ENCODE measurements around the gene HARS1.
"Not testable (repeated sequence)": the region's sequence is repeated elsewhere in the genome, so short reads cannot be mapped to it uniquely, and the experiment has no call there.

Gene HARS1, protein sequence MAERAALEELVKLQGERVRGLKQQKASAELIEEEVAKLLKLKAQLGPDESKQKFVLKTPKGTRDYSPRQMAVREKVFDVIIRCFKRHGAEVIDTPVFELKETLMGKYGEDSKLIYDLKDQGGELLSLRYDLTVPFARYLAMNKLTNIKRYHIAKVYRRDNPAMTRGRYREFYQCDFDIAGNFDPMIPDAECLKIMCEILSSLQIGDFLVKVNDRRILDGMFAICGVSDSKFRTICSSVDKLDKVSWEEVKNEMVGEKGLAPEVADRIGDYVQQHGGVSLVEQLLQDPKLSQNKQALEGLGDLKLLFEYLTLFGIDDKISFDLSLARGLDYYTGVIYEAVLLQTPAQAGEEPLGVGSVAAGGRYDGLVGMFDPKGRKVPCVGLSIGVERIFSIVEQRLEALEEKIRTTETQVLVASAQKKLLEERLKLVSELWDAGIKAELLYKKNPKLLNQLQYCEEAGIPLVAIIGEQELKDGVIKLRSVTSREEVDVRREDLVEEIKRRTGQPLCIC

DNA sequence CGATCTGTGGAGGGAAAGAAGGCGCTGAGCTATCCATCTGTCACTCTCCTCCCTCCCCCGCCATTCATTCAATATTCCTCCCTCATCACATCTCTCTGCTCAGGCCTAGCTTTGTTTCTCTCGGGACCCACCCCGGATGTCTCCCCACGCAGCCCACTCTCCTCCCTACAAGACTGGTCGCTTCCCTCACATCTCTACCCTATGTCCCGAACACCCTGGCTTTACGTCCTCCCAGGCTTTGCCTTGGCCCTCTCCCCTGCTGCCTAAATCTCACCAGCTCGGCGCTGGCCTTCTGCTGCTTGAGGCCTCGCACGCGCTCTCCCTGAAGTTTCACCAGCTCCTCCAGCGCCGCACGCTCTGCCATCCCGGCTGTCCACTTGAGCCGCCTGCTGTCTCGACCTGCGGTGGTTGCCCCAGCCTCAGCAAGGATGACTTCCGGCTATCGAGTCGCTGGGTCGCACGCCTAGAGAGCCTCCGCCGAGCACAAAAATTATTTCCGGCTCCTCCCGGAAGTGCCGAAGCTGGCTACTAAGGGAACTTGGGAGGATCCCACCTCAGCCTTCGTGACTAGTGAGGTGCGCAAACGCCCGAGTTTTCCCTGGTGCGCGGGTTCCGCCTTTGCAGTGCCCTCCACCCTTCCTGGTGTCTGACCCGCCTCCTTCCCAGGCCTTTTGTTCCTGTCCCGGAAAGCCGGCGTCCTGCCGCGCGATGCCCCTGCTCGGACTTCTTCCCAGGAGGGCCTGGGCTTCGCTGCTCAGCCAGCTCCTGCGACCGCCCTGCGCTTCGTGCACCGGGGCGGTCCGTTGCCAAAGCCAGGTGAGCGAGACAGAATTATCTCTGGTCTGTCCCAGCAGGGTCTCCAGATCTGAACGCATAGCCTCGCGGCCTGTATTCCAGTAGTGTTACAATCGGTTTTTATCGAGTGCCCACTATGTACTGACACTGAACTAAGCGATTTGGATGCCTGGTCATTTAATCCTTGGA is at the start of gene HARS1, which contains the start of gene HARS2:
HARS1 (minus strand) TSS at position 430 of the 984 bp plus-strand sequence; CDS start at position 364, 66 bp downstream.
HARS2 (plus strand) TSS at position 515 of the 984 bp plus-strand sequence; CDS start at position 709, 194 bp downstream.
- H3K4me3 ChIP-seq (ENCODE audit: low read length): peak within 1 kb of the TSS; percentile 83
- TF ChIP-seq ZNF274 (IDR thresholded peaks at IDR 0.05; ENCODE audit: low read depth, low read length): no peak

- no peak for TF ChIP-seq ZNF274 (IDR thresholded peaks at IDR 0.05; ENCODE audit: low read depth, low read length)
- H3K4me3 ChIP-seq (ENCODE audit: low read length): no peak overlapping the region
These were observed 46.3 kb upstream of the HARS1 start for GRCh38 chr5:140737486-140737885.

- no peak for TF ChIP-seq ZNF274 (IDR thresholded peaks at IDR 0.05; ENCODE audit: low read depth, low read length)
- H3K4me3 ChIP-seq (ENCODE audit: low read length): no peak overlapping the region
These were observed 43.2 kb upstream of the HARS1 start for GRCh38 chr5:140734354-140734753.

DNA sequence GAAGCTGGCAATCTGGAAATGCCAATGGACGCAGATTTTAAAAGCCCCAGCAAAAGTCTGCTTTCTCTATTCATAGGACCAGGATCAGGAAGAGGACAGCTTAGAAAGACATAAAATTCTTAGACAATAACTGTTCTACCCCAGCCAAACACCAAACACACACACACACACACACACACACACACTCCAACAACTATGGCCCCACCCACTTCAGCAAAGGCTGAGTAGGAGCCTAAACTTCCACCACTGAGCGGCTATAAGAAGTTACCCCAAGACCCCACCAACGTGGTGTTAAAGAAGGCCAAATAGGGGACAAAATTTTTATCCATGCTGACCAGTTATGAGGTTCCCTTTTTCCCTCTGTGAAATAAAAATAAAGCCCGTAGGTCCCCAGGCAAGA is 41.9 kb upstream of the HARS1 start:
- no peak overlapping the region for H3K4me3 ChIP-seq (ENCODE audit: low read length)
- TF ChIP-seq ZNF274 (IDR thresholded peaks at IDR 0.05; ENCODE audit: low read depth, low read length): no peak

DNA sequence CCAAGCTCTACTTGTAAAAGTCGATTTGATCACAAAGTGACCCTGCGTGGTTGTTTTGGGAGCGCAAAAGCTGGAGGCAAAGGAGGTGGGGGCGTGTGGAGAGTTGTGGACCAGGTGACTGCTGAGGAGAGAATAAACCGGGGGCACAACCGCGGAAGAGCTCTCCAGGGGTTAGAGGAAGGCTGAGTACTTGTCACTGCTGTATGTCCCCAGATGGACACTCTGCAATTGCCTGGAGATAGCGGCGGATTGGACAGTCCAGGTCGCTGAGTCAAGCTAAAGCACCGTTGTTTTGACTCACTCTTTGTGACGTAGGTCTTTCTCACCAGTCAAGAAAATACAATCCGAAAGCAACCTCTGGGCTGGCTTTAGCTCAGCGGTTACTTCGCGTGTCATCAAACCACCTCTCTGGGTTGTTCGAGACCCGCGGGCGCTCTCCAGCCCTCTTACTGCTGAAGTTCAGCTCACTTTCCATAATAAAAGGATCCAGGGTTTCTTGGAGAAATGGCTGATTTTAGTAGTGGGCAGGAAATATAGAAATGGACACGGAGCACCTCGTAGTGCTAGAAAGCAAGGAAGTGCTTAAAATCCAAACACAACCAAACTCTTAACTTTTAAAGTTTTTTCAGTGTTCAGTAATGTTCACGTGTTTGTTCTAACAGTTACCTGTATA is 34.8 kb upstream of the HARS1 start:
- peak overlapping the region; percentile 49 for H3K4me3 ChIP-seq (ENCODE audit: low read length)
- no peak for TF ChIP-seq ZNF274 (IDR thresholded peaks at IDR 0.05; ENCODE audit: low read depth, low read length)

DNA sequence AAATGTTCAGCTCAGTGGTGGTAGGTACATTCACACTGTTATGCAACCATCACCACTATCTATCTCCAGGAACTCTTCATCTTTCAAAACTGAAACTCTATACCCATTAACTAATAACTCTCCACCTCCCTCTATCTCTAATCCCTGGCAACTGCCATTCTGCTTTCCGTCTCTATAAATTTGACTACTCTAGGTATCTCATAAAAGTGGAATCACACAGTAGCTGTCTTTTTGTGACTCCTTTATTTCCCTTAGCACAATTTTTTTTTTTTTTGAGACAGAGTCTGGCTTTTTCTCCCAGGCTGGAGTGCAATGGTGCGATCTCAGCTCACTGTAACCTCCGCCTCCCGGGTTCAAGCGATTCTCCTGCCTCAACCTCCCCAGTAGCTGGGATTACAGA is 30.2 kb upstream of the HARS1 start:
- not testable (repeated sequence) for H3K4me3 ChIP-seq (ENCODE audit: low read length)

- not testable (repeated sequence) for H3K4me3 ChIP-seq (ENCODE audit: low read length)
These were observed 29.6 kb upstream of the HARS1 start for GRCh38 chr5:140720738-140721137.

DNA sequence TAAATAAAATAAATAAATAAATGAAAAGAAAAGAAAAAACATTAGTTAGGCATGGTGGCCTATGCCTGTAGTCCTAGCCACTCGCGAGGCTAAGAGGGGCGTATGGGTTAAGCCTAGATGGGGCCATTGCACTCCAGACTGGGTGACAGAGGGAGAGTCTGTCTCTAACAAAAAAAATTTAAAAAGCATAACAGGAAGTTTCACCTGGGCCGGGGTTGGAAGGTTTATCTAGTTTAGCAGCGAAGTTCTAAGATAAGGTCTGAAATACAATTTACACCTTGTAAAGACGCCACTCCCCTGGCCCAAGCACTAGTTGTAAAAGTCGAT is 27.1 kb upstream of the HARS1 start:
- H3K4me3 ChIP-seq (ENCODE audit: low read length): no peak overlapping the region
- no peak for TF ChIP-seq ZNF274 (IDR thresholded peaks at IDR 0.05; ENCODE audit: low read depth, low read length)

- H3K4me3 ChIP-seq (ENCODE audit: low read length): not testable (repeated sequence)
These were observed 25.1 kb upstream of the HARS1 start for GRCh38 chr5:140716238-140716637.

DNA sequence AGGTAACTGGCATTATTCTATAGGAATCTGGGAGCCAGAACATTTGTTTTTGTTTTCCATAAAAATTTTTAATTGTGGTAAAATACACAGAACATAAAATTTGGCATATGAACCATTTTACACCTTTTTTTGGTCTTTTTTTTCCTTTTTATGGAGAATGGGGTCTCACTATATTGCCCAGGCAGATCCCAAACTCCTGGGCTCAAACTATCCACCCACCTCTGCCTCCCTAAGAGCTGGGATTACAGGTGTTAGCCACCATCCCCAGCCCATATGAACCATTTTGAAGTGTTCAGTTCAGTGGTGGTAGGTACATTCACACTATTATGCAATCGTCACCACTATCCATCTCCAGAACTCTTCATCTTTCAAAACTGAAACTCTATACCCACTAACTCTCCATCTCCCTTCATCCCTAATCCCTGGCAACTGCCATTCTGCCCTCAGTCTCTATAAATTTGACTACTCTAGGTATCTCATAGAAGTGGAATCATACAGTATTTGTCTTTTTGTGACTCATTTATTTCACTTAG is 22.5 kb upstream of the HARS1 start:
- no peak overlapping the region for H3K4me3 ChIP-seq (ENCODE audit: low read length)
- TF ChIP-seq ZNF274 (IDR thresholded peaks at IDR 0.05; ENCODE audit: low read depth, low read length): no peak

GRCh38 chr5:140711794-140712193 is 20.6 kb upstream of the HARS1 start:
- TF ChIP-seq ZNF274 (IDR thresholded peaks at IDR 0.05; ENCODE audit: low read depth, low read length): no peak
- no peak overlapping the region; the same call in 1 of the 2 replicates for H3K4me3 ChIP-seq (ENCODE audit: low read length)

DNA sequence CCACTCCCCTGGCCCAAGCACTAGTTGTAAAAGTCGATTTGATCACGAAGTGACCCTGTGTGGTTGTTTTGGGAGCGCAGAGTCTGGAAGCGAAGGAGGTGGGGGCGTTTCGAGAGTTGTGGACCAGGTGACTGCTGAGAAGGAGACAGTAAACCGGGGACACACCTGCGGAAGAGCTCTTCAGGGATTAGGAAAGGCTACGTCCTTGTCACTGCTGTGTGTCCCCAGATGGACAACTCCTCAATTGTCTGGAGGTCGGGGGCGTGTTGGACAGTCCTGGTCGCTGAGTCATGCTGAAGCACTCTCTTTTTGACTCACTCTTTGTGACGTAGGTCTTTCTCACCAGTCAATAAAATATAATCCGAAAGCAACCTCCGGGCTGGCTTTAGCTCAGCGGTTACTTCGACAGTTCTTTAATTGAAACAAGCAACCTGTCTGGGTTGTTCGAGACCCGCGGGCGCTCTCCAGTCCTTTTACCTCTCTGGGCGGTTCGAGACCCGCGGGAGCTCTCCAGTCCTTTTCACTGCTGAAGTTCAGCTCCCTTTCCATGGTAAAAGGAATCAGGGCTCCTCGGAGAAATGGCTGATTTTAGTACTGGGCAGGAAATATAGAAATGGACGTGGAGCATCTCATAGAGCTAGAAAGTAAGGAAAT is 19.9 kb upstream of the HARS1 start:
- peak overlapping the region; percentile 92 for H3K4me3 ChIP-seq (ENCODE audit: low read length)
- TF ChIP-seq ZNF274 (IDR thresholded peaks at IDR 0.05; ENCODE audit: low read depth, low read length): no peak

DNA sequence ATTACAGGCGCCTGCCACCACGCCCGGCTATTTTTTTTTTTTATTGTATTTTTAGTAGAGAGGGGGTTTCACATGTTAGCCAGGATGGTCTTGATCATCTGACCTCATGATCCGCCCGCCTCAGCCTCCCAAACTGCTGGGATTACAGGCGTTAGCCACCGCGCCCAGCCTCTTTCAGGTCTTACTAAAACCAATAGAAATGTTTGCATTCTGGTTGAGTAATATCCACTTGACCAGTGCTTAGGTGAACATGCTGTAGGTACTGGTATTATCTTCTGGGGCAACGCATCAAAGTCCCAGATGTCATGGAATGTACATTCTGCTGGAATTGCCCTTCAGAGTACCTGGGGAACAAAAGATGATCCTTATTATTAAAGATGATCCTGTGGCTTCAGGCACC is 17.6 kb upstream of the HARS1 start:
- H3K4me3 ChIP-seq (ENCODE audit: low read length): not testable (repeated sequence)

GRCh38 chr5:140707812-140708211 is 16.6 kb upstream of the HARS1 start:
- no peak overlapping the region for H3K4me3 ChIP-seq (ENCODE audit: low read length)
- no peak for TF ChIP-seq ZNF274 (IDR thresholded peaks at IDR 0.05; ENCODE audit: low read depth, low read length)
